H9 (cell line): Measurements from ENCODE around the gene WDPCP. TPM values are rescaled to one million over a fixed set of nuclear protein-coding genes. Genes with fewer than 3 reads are reported as not detected.

Experiments
- DNase-seq: peaks from one replicate; pipeline ENCODE4 v3.0.0-alpha.2; 2017
- H2AFZ ChIP-seq: one replicate; pipeline ENCODE4 v1.6.1; 2013; ENCODE audit warnings: mild to moderate bottlenecking, low read length, control low read depth, moderate library complexity
- H2AK5ac ChIP-seq: 2 replicates; pipeline ENCODE4 v1.6.1; 2013; ENCODE audit warnings: low read length, control low read depth, mixed read lengths; ENCODE audit not compliant: insufficient read length
- H2BK120ac ChIP-seq: one replicate; pipeline ENCODE4 v1.6.1; 2013; ENCODE audit warnings: low read depth, mild to moderate bottlenecking, low read length, control low read depth, inconsistent platforms; ENCODE audit not compliant: poor library complexity, severe bottlenecking
- H2BK12ac ChIP-seq: 2 replicates; pipeline ENCODE4 v1.6.1; 2013; ENCODE audit warnings: low read length, control low read depth, mixed read lengths, low read depth; ENCODE audit not compliant: insufficient read length
- H2BK15ac ChIP-seq: 2 replicates; pipeline ENCODE4 v1.6.1; 2013; ENCODE audit warnings: low read depth, low read length, control low read depth
- H2BK20ac ChIP-seq: one replicate; pipeline ENCODE4 v1.6.1; 2013; ENCODE audit warnings: low read depth, mild to moderate bottlenecking, low read length, control low read depth, inconsistent platforms; ENCODE audit not compliant: poor library complexity, severe bottlenecking
- H2BK5ac ChIP-seq: 2 replicates; pipeline ENCODE4 v1.6.1; 2013; ENCODE audit warnings: low read length, control low read depth, mixed read lengths; ENCODE audit not compliant: insufficient read length
- H3K14ac ChIP-seq: 2 replicates; pipeline ENCODE4 v1.6.1; 2013; ENCODE audit warnings: low read length, control low read depth; ENCODE audit not compliant: insufficient read depth
- H3K18ac ChIP-seq: 2 replicates; pipeline ENCODE4 v1.6.1; 2013; ENCODE audit warnings: low read depth, mild to moderate bottlenecking, mixed read lengths, low read length, control low read depth; ENCODE audit not compliant: insufficient read length
- H3K23ac ChIP-seq: 2 replicates; pipeline ENCODE4 v1.6.1; 2013; ENCODE audit warnings: low read length, control low read depth, mixed read lengths, low read depth; ENCODE audit not compliant: insufficient read length
- H3K23me2 ChIP-seq: 2 replicates; pipeline ENCODE4 v1.6.1; 2013; ENCODE audit warnings: low read depth, mild to moderate bottlenecking, mixed read lengths, low read length, control low read depth; ENCODE audit not compliant: insufficient read length, poor library complexity, severe bottlenecking
- H3K27ac ChIP-seq: 2 replicates; pipeline ENCODE4 v1.5.1; 2013; ENCODE audit warnings: low read length, control low read depth, mixed read lengths, low read depth; ENCODE audit not compliant: insufficient read length
- H3K27me3 ChIP-seq: 2 replicates; pipeline ENCODE4 v1.6.1; 2013; ENCODE audit warnings: low read length, control low read depth, inconsistent platforms; ENCODE audit not compliant: insufficient read depth
- H3K4ac ChIP-seq: 2 replicates; pipeline ENCODE4 v1.6.1; 2013; ENCODE audit warnings: low read depth, mild to moderate bottlenecking, control low read depth, inconsistent platforms, low read length, moderate library complexity
- H3K4me1 ChIP-seq: 2 replicates; pipeline ENCODE4 v1.6.1; 2013; ENCODE audit warnings: low read length, control low read depth, inconsistent platforms; ENCODE audit not compliant: insufficient read depth
- H3K4me2 ChIP-seq: 2 replicates; pipeline ENCODE4 v1.6.1; 2013; ENCODE audit warnings: low read length, control low read depth, mixed read lengths; ENCODE audit not compliant: insufficient read length, insufficient read depth
- H3K56ac ChIP-seq: 2 replicates; pipeline ENCODE4 v1.6.1; 2013; ENCODE audit warnings: low read depth, mild to moderate bottlenecking, mixed read lengths, low read length, control low read depth; ENCODE audit not compliant: insufficient read length
- H3K79me1 ChIP-seq: 2 replicates; pipeline ENCODE4 v1.6.1; 2013; ENCODE audit warnings: low read depth, mild to moderate bottlenecking, moderate library complexity, low read length, control low read depth, inconsistent platforms; ENCODE audit not compliant: insufficient read depth, poor library complexity, severe bottlenecking
- H3K79me2 ChIP-seq: 2 replicates; pipeline ENCODE4 v1.6.1; 2013; ENCODE audit warnings: low read length, control low read depth, inconsistent platforms; ENCODE audit not compliant: insufficient read depth
- H3K9ac ChIP-seq: 2 replicates; pipeline ENCODE4 v1.6.1; 2013; ENCODE audit warnings: low read length, control low read depth, mixed read lengths; ENCODE audit not compliant: insufficient read length; ENCODE audit errors: extremely low read depth
- H3K9me3 ChIP-seq: one replicate; pipeline ENCODE4 v1.6.1; 2013; ENCODE audit warnings: low read depth, low read length, inconsistent platforms; ENCODE audit not compliant: control insufficient read depth
- H3T11ph ChIP-seq: one replicate; pipeline ENCODE4 v1.6.1; 2013; ENCODE audit warnings: mild to moderate bottlenecking, low read length, control low read depth, inconsistent platforms
- H4K20me1 ChIP-seq: one replicate; pipeline ENCODE4 v1.6.1; 2013; ENCODE audit not compliant: control insufficient read depth, insufficient read length, insufficient read depth
- H4K5ac ChIP-seq: 2 replicates; pipeline ENCODE4 v1.6.1; 2013; ENCODE audit warnings: low read depth, mild to moderate bottlenecking, mixed read lengths, low read length, control low read depth; ENCODE audit not compliant: insufficient read length
- H4K8ac ChIP-seq: replicated peaks from 2 replicates; pipeline ENCODE4 v1.6.1; 2013; ENCODE audit warnings: low read length, control low read depth, mixed read lengths, low read depth; ENCODE audit not compliant: insufficient read length
- H4K91ac ChIP-seq: 2 replicates; pipeline ENCODE4 v1.6.1; 2013; ENCODE audit warnings: low read depth, mild to moderate bottlenecking, moderate library complexity, mixed read lengths, low read length, control low read depth; ENCODE audit not compliant: insufficient read length
- H3K27ac Mint-ChIP-seq, 3 experiments: 2 replicates in 2 of 3; 3 replicates in 1 of 3; pipeline ENCODE4 v1.8.0; 2020 to 2021; ENCODE audit warnings: mixed read lengths in 3 of 3, mild to moderate bottlenecking in 1 of 3, moderate library complexity in 1 of 3
- H3K27me3 Mint-ChIP-seq: 2 replicates; pipeline ENCODE4 v1.8.0; 2021; ENCODE audit warnings: low read depth, mild to moderate bottlenecking, moderate library complexity, mixed read lengths
- H3K36me3 Mint-ChIP-seq, 3 experiments: 2 replicates in 2 of 3; 3 replicates in 1 of 3; pipeline ENCODE4 v1.8.0; 2020 to 2021; ENCODE audit warnings: low read depth in 3 of 3, mixed read lengths in 3 of 3; ENCODE audit not compliant: insufficient read depth in 1 of 3
- H3K4me1 Mint-ChIP-seq, 2 experiments: 2 replicates each; pipeline ENCODE4 v1.8.0; 2020; ENCODE audit warnings: mixed read lengths in 2 of 2
- H3K4me3 Mint-ChIP-seq, 2 experiments: 2 replicates in 1 of 2; 3 replicates in 1 of 2; pipeline ENCODE4 v1.8.0; 2020 to 2021; ENCODE audit warnings: mild to moderate bottlenecking in 2 of 2, mixed read lengths in 2 of 2, moderate library complexity in 1 of 2
- H3K9me3 Mint-ChIP-seq, 2 experiments: 2 replicates in 1 of 2; 3 replicates in 1 of 2; pipeline ENCODE4 v1.8.0; 2020; ENCODE audit warnings: mild to moderate bottlenecking in 2 of 2, mixed read lengths in 2 of 2, moderate library complexity in 1 of 2
- WGBS: extraction: QIAGEN DNeasy Blood & Tissue Kit; methylation state at CpG from one replicate; pipeline ENCODE4 v1.1.7; 2013; ENCODE audit warnings: missing lambda C conversion rate, low lambda C conversion rate, mixed read lengths; ENCODE audit not compliant: insufficient read length; ENCODE audit errors: extremely low coverage; 5-methylcytosine and 5-hydroxymethylcytosine counted together
- total RNA-seq: library from RNA; stranded (reverse); gene quantifications from 2 replicates; pipeline ENCODE4 v1.2.1, GENCODE V29; 2021
- TF ChIP-seq, protein P1 (sequence below): fragments of 200-600 bp; sonication (generic); conservative IDR thresholded peaks from 3 replicates; pipeline ENCODE4 v1.8.0; 2021; ENCODE audit warnings: antibody characterized with exemption, mild to moderate bottlenecking

The WDPCP gene
- total RNA-seq, 1 experiment from 2014 or later = 22.4 TPM

- no peak for DNase-seq
- Histone ChIP-seq H4K91ac (no peak overlapping the region), H3K23me2 (peaks cover 4% of the 10 kb centered on the region), H3K27ac (no peak overlapping the region), H3K4ac (no peak overlapping the region), H4K8ac (no peak overlapping the region), H2AFZ (no peak overlapping the region), H3K18ac (no peak overlapping the region), H3K79me2 (peaks cover 6% of the 10 kb centered on the region; the same call in 1 of the 2 replicates), H2BK120ac (no peak overlapping the region), H3K4me2 (no peak overlapping the region), H4K20me1 (no peaks in the 10 kb centered on the region), H2BK5ac (no peak overlapping the region), H3K9me3 (no peaks in the 10 kb centered on the region), H3K14ac (no peak overlapping the region), H3K56ac (no peak overlapping the region), H3K4me1 (no peaks in the 10 kb centered on the region; the same call in 1 of the 2 replicates), H3T11ph (no peak overlapping the region), H4K5ac (no peak overlapping the region), H2AK5ac (no peak overlapping the region), H3K79me1 (peaks cover 5% of the 10 kb centered on the region), H2BK15ac (no peak overlapping the region), H2BK20ac (no peak overlapping the region), H3K9ac (no peak overlapping the region), H2BK12ac (no peak overlapping the region), H3K23ac (no peak overlapping the region), H3K27me3 (no peaks in the 10 kb centered on the region)
- Mint-ChIP-seq H3K4me1 (peaks cover 45 to 57% of the 10 kb centered on the region in 2 experiments), H3K27me3 (no peaks in the 10 kb centered on the region), H3K27ac (peak overlapping the region in 1 of 3 experiments; percentile 61; a peak in 3 of 7 replicates), H3K4me3 (no peak overlapping the region; a peak in 1 of 5 replicates), H3K9me3 (no peaks in the 10 kb centered on the region), H3K36me3 (peaks cover 0 to 21% (median 3%) of the 10 kb centered on the region in 3 experiments; a peak in 3 of 7 replicates)
- TF ChIP-seq, protein P1, sequence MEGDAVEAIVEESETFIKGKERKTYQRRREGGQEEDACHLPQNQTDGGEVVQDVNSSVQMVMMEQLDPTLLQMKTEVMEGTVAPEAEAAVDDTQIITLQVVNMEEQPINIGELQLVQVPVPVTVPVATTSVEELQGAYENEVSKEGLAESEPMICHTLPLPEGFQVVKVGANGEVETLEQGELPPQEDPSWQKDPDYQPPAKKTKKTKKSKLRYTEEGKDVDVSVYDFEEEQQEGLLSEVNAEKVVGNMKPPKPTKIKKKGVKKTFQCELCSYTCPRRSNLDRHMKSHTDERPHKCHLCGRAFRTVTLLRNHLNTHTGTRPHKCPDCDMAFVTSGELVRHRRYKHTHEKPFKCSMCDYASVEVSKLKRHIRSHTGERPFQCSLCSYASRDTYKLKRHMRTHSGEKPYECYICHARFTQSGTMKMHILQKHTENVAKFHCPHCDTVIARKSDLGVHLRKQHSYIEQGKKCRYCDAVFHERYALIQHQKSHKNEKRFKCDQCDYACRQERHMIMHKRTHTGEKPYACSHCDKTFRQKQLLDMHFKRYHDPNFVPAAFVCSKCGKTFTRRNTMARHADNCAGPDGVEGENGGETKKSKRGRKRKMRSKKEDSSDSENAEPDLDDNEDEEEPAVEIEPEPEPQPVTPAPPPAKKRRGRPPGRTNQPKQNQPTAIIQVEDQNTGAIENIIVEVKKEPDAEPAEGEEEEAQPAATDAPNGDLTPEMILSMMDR = no peak
- no CpG with 5 or more reads among the region's 1 CpG for WGBS
Observed at GRCh38 chr2:63582873-63583272, 5.4 kb downstream of the WDPCP start.
